Nephron progenitor cell (in vitro differentiated cells): Measurements from ENCODE around the gene LCN9.

Source experiments
- DNase-seq: peaks from one replicate; pipeline ENCODE4 v3.0.0; 2021
- H3K27ac Mint-ChIP-seq: 2 replicates; pipeline ENCODE4 v1.8.0; 2021; ENCODE audit warnings: mild to moderate bottlenecking, moderate library complexity, mixed read lengths
- H3K27me3 Mint-ChIP-seq: 2 replicates; pipeline ENCODE4 v1.8.0; 2021; ENCODE audit warnings: mild to moderate bottlenecking, low read depth, mixed read lengths; ENCODE audit not compliant: poor library complexity
- H3K36me3 Mint-ChIP-seq: 2 replicates; pipeline ENCODE4 v1.8.0; 2021; ENCODE audit warnings: low read depth, mixed read lengths
- H3K4me1 Mint-ChIP-seq: 2 replicates; pipeline ENCODE4 v1.8.0; 2021; ENCODE audit warnings: mixed read lengths
- H3K4me3 Mint-ChIP-seq: 2 replicates; pipeline ENCODE4 v1.8.0; 2021; ENCODE audit warnings: mild to moderate bottlenecking, moderate library complexity, mixed read lengths
- H3K9me3 Mint-ChIP-seq: 2 replicates; pipeline ENCODE4 v1.8.0; 2021; ENCODE audit warnings: mild to moderate bottlenecking, moderate library complexity, mixed read lengths
- CTCF ChIP-seq: fragments of 200-600 bp; sonication (generic); IDR thresholded peaks from 2 replicates; pipeline ENCODE4 v1.5.0; 2021; ENCODE audit warnings: antibody characterized with exemption

The LCN9 gene

GRCh38 chr9:135641047-135641446, 22.1 kb upstream of the LCN9 start:
- DNase-seq, result no peak
- no peaks in the 10 kb centered on the region for H3K36me3 Mint-ChIP-seq
- no peaks in the 10 kb centered on the region for H3K27me3 Mint-ChIP-seq
- H3K4me1 Mint-ChIP-seq, result peaks cover 13% of the 10 kb centered on the region
- H3K27ac Mint-ChIP-seq, result no peak overlapping the region
- peaks cover 72% of the 10 kb centered on the region for H3K9me3 Mint-ChIP-seq
- no peak overlapping the region for H3K4me3 Mint-ChIP-seq
- no peak for TF ChIP-seq CTCF

- Mint-ChIP-seq H3K27me3 (no peaks in the 10 kb centered on the region), H3K4me3 (no peak overlapping the region), H3K4me1 (peaks cover 13% of the 10 kb centered on the region), H3K9me3 (peaks cover 73% of the 10 kb centered on the region), H3K27ac (no peak overlapping the region), H3K36me3 (no peaks in the 10 kb centered on the region)
- no peak for TF ChIP-seq CTCF
- DNase-seq, result no peak
Observed at GRCh38 chr9:135641745-135642144, 21.4 kb upstream of the LCN9 start.

- Mint-ChIP-seq H3K36me3 (no peaks in the 10 kb centered on the region), H3K27ac (peak overlapping the region; percentile 71), H3K27me3 (peaks cover 4% of the 10 kb centered on the region), H3K9me3 (peaks cover 75% of the 10 kb centered on the region), H3K4me1 (peaks cover 18% of the 10 kb centered on the region), H3K4me3 (peak overlapping the region; percentile 59)
- DNase-seq, result no peak
- TF ChIP-seq CTCF, result no peak
Observed at GRCh38 chr9:135644631-135645218, 18.4 kb upstream of the LCN9 start.

- Mint-ChIP-seq H3K4me1 (peaks cover 18% of the 10 kb centered on the region), H3K9me3 (peaks cover 88% of the 10 kb centered on the region), H3K36me3 (peaks cover 12% of the 10 kb centered on the region), H3K27me3 (peaks cover 14% of the 10 kb centered on the region), H3K4me3 (peak overlapping the region; percentile 41), H3K27ac (no peak overlapping the region)
- no peak for DNase-seq
- TF ChIP-seq CTCF, result no peak
Observed at GRCh38 chr9:135647884-135648283, 15.2 kb upstream of the LCN9 start.

- H3K4me3 Mint-ChIP-seq, result peak overlapping the region; percentile 30
- no peak for TF ChIP-seq CTCF
- peaks cover 14% of the 10 kb centered on the region for H3K27me3 Mint-ChIP-seq
- peaks cover 18% of the 10 kb centered on the region for H3K4me1 Mint-ChIP-seq
- no peak for DNase-seq
- no peak overlapping the region for H3K27ac Mint-ChIP-seq
- H3K36me3 Mint-ChIP-seq, result peaks cover 21% of the 10 kb centered on the region
- H3K9me3 Mint-ChIP-seq, result peaks cover 88% of the 10 kb centered on the region
Observed at GRCh38 chr9:135648494-135649410, 14.4 kb upstream of the LCN9 start.
